Measurements from ENCODE around the gene HTT-AS. TPM values are rescaled to one million over a fixed set of nuclear protein-coding genes. Genes with fewer than 3 reads are reported as not detected.

Gene HTT-AS
- total RNA-seq, 1 experiment from 2014 or later: not detected

GRCh38 chr4:3035249-3035648, 39.1 kb downstream of the HTT-AS start:
- ChIA-PET CTCF (no interaction called here), POLR2A (ENCODE audit: low non-redundant PET) (no interaction called here)
- intact Hi-C loops (cut with micrococcal nuclease; ENCODE audit: unreplicated experiment): loop anchor here (10.0 kb wide), 1 partner anchor 270 kb away; no protein-coding TSS in a partner anchor

GRCh38 chr4:3034231-3034630, 40.1 kb downstream of the HTT-AS start:
- no peak for TF ChIP-seq EZH2 (IDR thresholded peaks at IDR 0.05; ENCODE audit: borderline replicate concordance, low read depth, low read length, poor library complexity, severe bottlenecking)
- TF ChIP-seq, protein P1, sequence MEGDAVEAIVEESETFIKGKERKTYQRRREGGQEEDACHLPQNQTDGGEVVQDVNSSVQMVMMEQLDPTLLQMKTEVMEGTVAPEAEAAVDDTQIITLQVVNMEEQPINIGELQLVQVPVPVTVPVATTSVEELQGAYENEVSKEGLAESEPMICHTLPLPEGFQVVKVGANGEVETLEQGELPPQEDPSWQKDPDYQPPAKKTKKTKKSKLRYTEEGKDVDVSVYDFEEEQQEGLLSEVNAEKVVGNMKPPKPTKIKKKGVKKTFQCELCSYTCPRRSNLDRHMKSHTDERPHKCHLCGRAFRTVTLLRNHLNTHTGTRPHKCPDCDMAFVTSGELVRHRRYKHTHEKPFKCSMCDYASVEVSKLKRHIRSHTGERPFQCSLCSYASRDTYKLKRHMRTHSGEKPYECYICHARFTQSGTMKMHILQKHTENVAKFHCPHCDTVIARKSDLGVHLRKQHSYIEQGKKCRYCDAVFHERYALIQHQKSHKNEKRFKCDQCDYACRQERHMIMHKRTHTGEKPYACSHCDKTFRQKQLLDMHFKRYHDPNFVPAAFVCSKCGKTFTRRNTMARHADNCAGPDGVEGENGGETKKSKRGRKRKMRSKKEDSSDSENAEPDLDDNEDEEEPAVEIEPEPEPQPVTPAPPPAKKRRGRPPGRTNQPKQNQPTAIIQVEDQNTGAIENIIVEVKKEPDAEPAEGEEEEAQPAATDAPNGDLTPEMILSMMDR (conservative IDR thresholded peaks at IDR 0.05; ENCODE audit: low read depth, low read length): no peak
- Histone ChIP-seq H3K27me3 (replicated peaks; ENCODE audit: insufficient read depth, low read depth, low read length, poor library complexity) (no peaks in the 10 kb centered on the region), H3K4me3 (ENCODE audit: low read depth, low read length, poor library complexity, severe bottlenecking) (no peak overlapping the region), H3K27ac (ENCODE audit: low read depth, low read length, poor library complexity, severe bottlenecking) (no peak overlapping the region), H3K4me1 (ENCODE audit: insufficient read depth, low read length, poor library complexity, severe bottlenecking) (no peaks in the 10 kb centered on the region), H3K36me3 (ENCODE audit: insufficient read depth, low read length, poor library complexity, severe bottlenecking) (no peaks in the 10 kb centered on the region), H3K9me3 (ENCODE audit: low read depth, low read length, poor library complexity, severe bottlenecking) (no peaks in the 10 kb centered on the region)
- CTCF ChIA-PET: no interaction called here
- intact Hi-C loops (cut with micrococcal nuclease; ENCODE audit: unreplicated experiment): loop anchor here (10.0 kb wide), 1 partner anchor 269 kb away; no protein-coding TSS in a partner anchor
- DNase-seq (ENCODE audit: low spot score): no peak
- POLR2A ChIA-PET (ENCODE audit: low non-redundant PET): no interaction called here
- BruUV-seq (replicated peaks): no TSS peak

More at GRCh38 chr4:3035249-3035648, 39.1 kb downstream of the HTT-AS start:
- no peak for DNase-seq (ENCODE audit: low spot score)
- Histone ChIP-seq H3K4me3 (ENCODE audit: low read depth, low read length, poor library complexity, severe bottlenecking) (no peak overlapping the region), H3K27me3 (replicated peaks; ENCODE audit: insufficient read depth, low read depth, low read length, poor library complexity) (no peaks in the 10 kb centered on the region), H3K4me1 (ENCODE audit: insufficient read depth, low read length, poor library complexity, severe bottlenecking) (no peaks in the 10 kb centered on the region), H3K36me3 (ENCODE audit: insufficient read depth, low read length, poor library complexity, severe bottlenecking) (no peaks in the 10 kb centered on the region), H3K9me3 (ENCODE audit: low read depth, low read length, poor library complexity, severe bottlenecking) (no peaks in the 10 kb centered on the region), H3K27ac (ENCODE audit: low read depth, low read length, poor library complexity, severe bottlenecking) (no peak overlapping the region)
- BruUV-seq (replicated peaks): no TSS peak
- no peak for TF ChIP-seq EZH2 (IDR thresholded peaks at IDR 0.05; ENCODE audit: borderline replicate concordance, low read depth, low read length, poor library complexity, severe bottlenecking)
- TF ChIP-seq, protein P1 (conservative IDR thresholded peaks at IDR 0.05; ENCODE audit: low read depth, low read length): no peak

- BruUV-seq (replicated peaks): no TSS peak
- no peaks in the 10 kb centered on the region for H3K9me3 ChIP-seq (ENCODE audit: low read depth, low read length, poor library complexity, severe bottlenecking)
- ChIA-PET CTCF (no interaction called here), POLR2A (ENCODE audit: low non-redundant PET) (interaction anchor here (0.6 kb wide), 1 partner anchor 78 kb away, joined by 4 read pairs; no protein-coding TSS in a partner anchor)
- no peaks in the 10 kb centered on the region for H3K36me3 ChIP-seq (ENCODE audit: insufficient read depth, low read length, poor library complexity, severe bottlenecking)
- no peaks in the 10 kb centered on the region for H3K4me1 ChIP-seq (ENCODE audit: insufficient read depth, low read length, poor library complexity, severe bottlenecking)
- TF ChIP-seq, protein P1 (conservative IDR thresholded peaks at IDR 0.05; ENCODE audit: low read depth, low read length): no peak
- no peak for TF ChIP-seq EZH2 (IDR thresholded peaks at IDR 0.05; ENCODE audit: borderline replicate concordance, low read depth, low read length, poor library complexity, severe bottlenecking)
- DNase-seq (ENCODE audit: low spot score): no peak
- H3K4me3 ChIP-seq (ENCODE audit: low read depth, low read length, poor library complexity, severe bottlenecking): no peak overlapping the region
- H3K27ac ChIP-seq (ENCODE audit: low read depth, low read length, poor library complexity, severe bottlenecking): no peak overlapping the region
- H3K27me3 ChIP-seq (replicated peaks; ENCODE audit: insufficient read depth, low read depth, low read length, poor library complexity): no peaks in the 10 kb centered on the region
- intact Hi-C loops (cut with micrococcal nuclease; ENCODE audit: unreplicated experiment): loop anchor here (10.0 kb wide), 1 partner anchor 267 kb away; no protein-coding TSS in a partner anchor
Observed at GRCh38 chr4:3031357-3032082, 42.8 kb downstream of the HTT-AS start.
